T-cell (primary cell): ENCODE measurements around the gene NCAPG2. TPM values are rescaled to one million over a fixed set of nuclear protein-coding genes. Genes with fewer than 3 reads are reported as not detected.
A peak's percentile ranks its signal among the peaks of the same experiment; 100 is the strongest.

ENCODE experiments used
- ATAC-seq, 4 experiments: fragments of 200-7000 bp in 3 of 4; fragments of 150-1000 bp in 1 of 4; cut with Tn5 transposase; replicated peaks in 1 of 4; 1 replicate in 3 of 4; 2 replicates in 1 of 4; pipeline ENCODE4 v1.10.0; 2021; ENCODE audit warnings: moderate library complexity in 3 of 4, mild to moderate bottlenecking in 2 of 4, moderate number of reproducible peaks in 1 of 4
- CTCF ChIA-PET, 2 donors: fragments of 300-600 bp; sonication (Branson Sonifier 250); formaldehyde crosslinking; loops; one replicate each; lab custom pipeline; 2022; ENCODE audit warnings: antibody characterized with exemption in 2 of 2; lab: Charles Lee
- POLR2A ChIA-PET, 2 donors: fragments of 300-600 bp; sonication (Branson Sonifier 250); formaldehyde crosslinking; loops; one replicate each; lab custom pipeline; 2022; ENCODE audit warnings: antibody characterized with exemption in 2 of 2; lab: Charles Lee
- DNase-seq, 35 experiments: peaks; one replicate each; pipeline versions ENCODE4 v3.0.0 to v3.0.0-alpha.2; 2013 to 2023
- H3K27ac ChIP-seq: one replicate; pipeline ENCODE4 v1.5.1; 2013; ENCODE audit warnings: low read length
- H3K27me3 ChIP-seq, 2 experiments: replicated peaks in 1 of 2; 1 replicate in 1 of 2; 2 replicates in 1 of 2; pipeline versions ENCODE4 v1.6.1 to v1.7.0; 2013; ENCODE audit warnings: low read length in 1 of 2, mixed read lengths in 1 of 2; ENCODE audit not compliant: control insufficient read depth in 2 of 2, insufficient read depth in 2 of 2; ENCODE audit errors: extremely low read depth in 1 of 2
- H3K36me3 ChIP-seq, 2 donors: 1 replicate in 1 of 2; 2 replicates in 1 of 2; pipeline versions ENCODE4 v1.6.1 to v1.7.0; 2013; ENCODE audit warnings: low read length in 1 of 2; ENCODE audit not compliant: control insufficient read depth in 2 of 2, insufficient read depth in 1 of 2; ENCODE audit errors: extremely low read depth in 1 of 2
- H3K4me1 ChIP-seq, 2 experiments: 1 replicate in 1 of 2; 2 replicates in 1 of 2; pipeline versions ENCODE4 v1.6.1 to v1.7.0; 2013; ENCODE audit warnings: low read length in 2 of 2, mixed read lengths in 1 of 2; ENCODE audit not compliant: insufficient read depth in 2 of 2, control insufficient read depth in 1 of 2; ENCODE audit errors: extremely low read depth in 1 of 2
- H3K4me3 ChIP-seq, 2 donors: 1 replicate in 1 of 2; 2 replicates in 1 of 2; pipeline versions ENCODE4 v1.5.1 to v1.7.0; 2013; ENCODE audit warnings: mild to moderate bottlenecking in 2 of 2, low read length in 1 of 2, moderate library complexity in 1 of 2; ENCODE audit not compliant: control insufficient read depth in 1 of 2; ENCODE audit errors: extremely low read depth in 1 of 2
- H3K9me3 ChIP-seq: 2 replicates; pipeline ENCODE4 v1.7.0; 2013
- H3K27ac Mint-ChIP-seq, 2 donors: one replicate each; pipeline ENCODE4 v1.8.0; 2020 to 2021; ENCODE audit warnings: mild to moderate bottlenecking in 2 of 2, mixed read lengths in 2 of 2
- H3K27me3 Mint-ChIP-seq, 2 donors: one replicate each; pipeline ENCODE4 v1.8.0; 2021 to 2022; ENCODE audit warnings: mixed read lengths in 2 of 2
- H3K36me3 Mint-ChIP-seq: one replicate; pipeline ENCODE4 v1.8.0; 2021; ENCODE audit warnings: mixed read lengths
- H3K4me1 Mint-ChIP-seq, 3 donors: one replicate each; pipeline ENCODE4 v1.8.0; 2020 to 2022; ENCODE audit warnings: mixed read lengths in 3 of 3, mild to moderate bottlenecking in 1 of 3
- H3K4me3 Mint-ChIP-seq, 3 donors: one replicate each; pipeline ENCODE4 v1.8.0; 2020 to 2022; ENCODE audit warnings: mild to moderate bottlenecking in 3 of 3, mixed read lengths in 3 of 3, moderate library complexity in 3 of 3
- H3K9me3 Mint-ChIP-seq, 3 donors: one replicate each; pipeline ENCODE4 v1.8.0; 2020 to 2022; ENCODE audit warnings: mixed read lengths in 3 of 3
- WGBS: methylation state at CpG from one replicate; pipeline ENCODE4 v1.1.5; 2013; ENCODE audit warnings: missing lambda C conversion rate; ENCODE audit not compliant: insufficient coverage; 5-methylcytosine and 5-hydroxymethylcytosine counted together
- total RNA-seq, 35 experiments: library from RNA in 6 of 35; stranded (reverse) in 6 of 35; fragments of 120-200 nt in 1 of 35; gene quantifications; one replicate each; pipeline versions ENCODE4 v1.2.1 to v1.2.4 and lab custom pipeline; 2013 to 2026

The NCAPG2 gene
- total RNA-seq, 5 donors from 2014 or later (not counting 1 experiment from before 2014, with no cell fraction given): 6.2 to 14.7 (median 11.9) TPM

- Mint-ChIP-seq H3K27me3 (no peaks in the 10 kb centered on the region), H3K4me1 (no peaks in the 10 kb centered on the region), H3K9me3 (peaks cover 0 to 3% (median 0%) of the 10 kb centered on the region in 3 donors), H3K27ac (no peak overlapping the region), H3K36me3 (no peaks in the 10 kb centered on the region), H3K4me3 (no peak overlapping the region)
- H3K27ac ChIP-seq: no peak overlapping the region
- H3K27me3 ChIP-seq: no peaks in the 10 kb centered on the region
- ChIA-PET POLR2A (no interaction called here), CTCF (no interaction called here)
- WGBS: 83% methylated on average over 1 of the region's 4 CpGs
- ATAC-seq (no peak), DNase-seq (no peak)
- no peaks in the 10 kb centered on the region for H3K4me1 ChIP-seq
- no peak overlapping the region for H3K4me3 ChIP-seq
- H3K36me3 ChIP-seq: no peaks in the 10 kb centered on the region
- no peaks in the 10 kb centered on the region for H3K9me3 ChIP-seq
Observed at GRCh38 chr7:158596745-158597144, 107.9 kb downstream of the NCAPG2 start.

- Histone ChIP-seq H3K4me1 (no peaks in the 10 kb centered on the region), H3K27me3 (no peaks in the 10 kb centered on the region), H3K9me3 (no peaks in the 10 kb centered on the region), H3K4me3 (no peak overlapping the region), H3K36me3 (no peaks in the 10 kb centered on the region), H3K27ac (no peak overlapping the region)
- H3K27ac Mint-ChIP-seq: no peak overlapping the region
- WGBS: 100% methylated on average over 1 of the region's 4 CpGs
- H3K4me1 Mint-ChIP-seq: no peaks in the 10 kb centered on the region
- H3K27me3 Mint-ChIP-seq: no peaks in the 10 kb centered on the region
- POLR2A ChIA-PET: no interaction called here
- H3K9me3 Mint-ChIP-seq: peaks cover 0 to 3% (median 0%) of the 10 kb centered on the region in 3 donors
- no peak for DNase-seq
- no peak for ATAC-seq
- CTCF ChIA-PET: no interaction called here
- no peaks in the 10 kb centered on the region for H3K36me3 Mint-ChIP-seq
- H3K4me3 Mint-ChIP-seq: no peak overlapping the region
Observed at GRCh38 chr7:158596309-158596708, 108.3 kb downstream of the NCAPG2 start.

- H3K27ac Mint-ChIP-seq: no peak overlapping the region
- ChIA-PET POLR2A (no interaction called here), CTCF (no interaction called here)
- no peaks in the 10 kb centered on the region for H3K9me3 ChIP-seq
- no peak overlapping the region for H3K27ac ChIP-seq
- H3K36me3 ChIP-seq: no peaks in the 10 kb centered on the region
- no peak overlapping the region for H3K4me3 ChIP-seq
- 88% methylated on average over 1 of the region's 3 CpGs for WGBS
- H3K4me1 Mint-ChIP-seq: no peaks in the 10 kb centered on the region
- peaks cover 0 to 2% of the 10 kb centered on the region in 2 donors for H3K27me3 Mint-ChIP-seq
- no peaks in the 10 kb centered on the region for H3K4me1 ChIP-seq
- no peaks in the 10 kb centered on the region for H3K27me3 ChIP-seq
- no peaks in the 10 kb centered on the region for H3K36me3 Mint-ChIP-seq
- DNase-seq (peak in 1 of 35 experiments; percentile 50), ATAC-seq (peak in 1 of 4 experiments; percentile 53)
- peaks cover 0 to 3% (median 2%) of the 10 kb centered on the region in 3 donors for H3K9me3 Mint-ChIP-seq
- H3K4me3 Mint-ChIP-seq: no peak overlapping the region
Observed at GRCh38 chr7:158595068-158595467, 109.5 kb downstream of the NCAPG2 start.

- H3K27me3 Mint-ChIP-seq: peaks cover 9 to 13% of the 10 kb centered on the region in 2 donors
- Histone ChIP-seq H3K36me3 (no peaks in the 10 kb centered on the region), H3K9me3 (no peaks in the 10 kb centered on the region), H3K27ac (no peak overlapping the region), H3K27me3 (peaks cover 0 to 14% of the 10 kb centered on the region in 2 experiments), H3K4me3 (no peak overlapping the region), H3K4me1 (peaks cover 0 to 3% of the 10 kb centered on the region in 2 experiments)
- H3K36me3 Mint-ChIP-seq: no peaks in the 10 kb centered on the region
- peaks cover 0 to 3% (median 2%) of the 10 kb centered on the region in 3 donors for H3K9me3 Mint-ChIP-seq
- WGBS: 67% methylated on average over 1 of the region's 1 CpG
- ChIA-PET CTCF (no interaction called here), POLR2A (no interaction called here)
- no peak for DNase-seq
- no peak overlapping the region for H3K4me3 Mint-ChIP-seq
- no peak for ATAC-seq
- peaks cover 0 to 6% (median 5%) of the 10 kb centered on the region in 3 donors for H3K4me1 Mint-ChIP-seq
- H3K27ac Mint-ChIP-seq: no peak overlapping the region
Observed at GRCh38 chr7:158592541-158592940, 112.1 kb downstream of the NCAPG2 start.

- Mint-ChIP-seq H3K27ac (no peak overlapping the region), H3K27me3 (peaks cover 9 to 13% of the 10 kb centered on the region in 2 donors), H3K9me3 (peaks cover 0 to 3% (median 2%) of the 10 kb centered on the region in 3 donors), H3K4me1 (peaks cover 0 to 6% (median 5%) of the 10 kb centered on the region in 3 donors), H3K36me3 (no peaks in the 10 kb centered on the region), H3K4me3 (no peak overlapping the region)
- ATAC-seq: no peak
- ChIA-PET CTCF (no interaction called here), POLR2A (no interaction called here)
- WGBS: 95% methylated on average over 15 of the region's 15 CpGs
- H3K27ac ChIP-seq: no peak overlapping the region
- no peak overlapping the region for H3K4me3 ChIP-seq
- H3K4me1 ChIP-seq: peaks cover 0 to 3% of the 10 kb centered on the region in 2 experiments
- peaks cover 0 to 15% of the 10 kb centered on the region in 2 experiments for H3K27me3 ChIP-seq
- no peaks in the 10 kb centered on the region for H3K36me3 ChIP-seq
- no peaks in the 10 kb centered on the region for H3K9me3 ChIP-seq
- DNase-seq: no peak
Observed at GRCh38 chr7:158591944-158592343, 112.7 kb downstream of the NCAPG2 start.

- Histone ChIP-seq H3K9me3 (no peaks in the 10 kb centered on the region), H3K36me3 (no peaks in the 10 kb centered on the region), H3K27ac (no peak overlapping the region), H3K27me3 (peaks cover 6 to 30% of the 10 kb centered on the region in 2 experiments), H3K4me3 (no peak overlapping the region), H3K4me1 (peaks cover 2 to 20% of the 10 kb centered on the region in 2 experiments)
- 91% methylated on average over 9 of the region's 12 CpGs for WGBS
- no peak for DNase-seq
- ATAC-seq: no peak
- POLR2A ChIA-PET: no interaction called here
- H3K4me3 Mint-ChIP-seq: peak overlapping the region in 1 of 3 donors; percentile 74
- H3K27ac Mint-ChIP-seq: no peak overlapping the region
- peaks cover 8 to 18% (median 14%) of the 10 kb centered on the region in 3 donors for H3K4me1 Mint-ChIP-seq
- CTCF ChIA-PET: no interaction called here
- H3K36me3 Mint-ChIP-seq: no peaks in the 10 kb centered on the region
- H3K9me3 Mint-ChIP-seq: peaks cover 0 to 3% (median 2%) of the 10 kb centered on the region in 3 donors
- peaks cover 20 to 26% of the 10 kb centered on the region in 2 donors for H3K27me3 Mint-ChIP-seq
Observed at GRCh38 chr7:158590181-158590530, 114.4 kb downstream of the NCAPG2 start.
